Measurements from ENCODE around the gene GMFB. TPM values are rescaled to one million over a fixed set of nuclear protein-coding genes. Genes with fewer than 3 reads are reported as not detected.

The GMFB gene
- total and polyA plus RNA-seq, 10 of the 15 experiments (the other 5 are each of a cell fraction or from before 2014, with no cell fraction given), result 29.3 to 71.0 (median 50.8) TPM

DNA sequence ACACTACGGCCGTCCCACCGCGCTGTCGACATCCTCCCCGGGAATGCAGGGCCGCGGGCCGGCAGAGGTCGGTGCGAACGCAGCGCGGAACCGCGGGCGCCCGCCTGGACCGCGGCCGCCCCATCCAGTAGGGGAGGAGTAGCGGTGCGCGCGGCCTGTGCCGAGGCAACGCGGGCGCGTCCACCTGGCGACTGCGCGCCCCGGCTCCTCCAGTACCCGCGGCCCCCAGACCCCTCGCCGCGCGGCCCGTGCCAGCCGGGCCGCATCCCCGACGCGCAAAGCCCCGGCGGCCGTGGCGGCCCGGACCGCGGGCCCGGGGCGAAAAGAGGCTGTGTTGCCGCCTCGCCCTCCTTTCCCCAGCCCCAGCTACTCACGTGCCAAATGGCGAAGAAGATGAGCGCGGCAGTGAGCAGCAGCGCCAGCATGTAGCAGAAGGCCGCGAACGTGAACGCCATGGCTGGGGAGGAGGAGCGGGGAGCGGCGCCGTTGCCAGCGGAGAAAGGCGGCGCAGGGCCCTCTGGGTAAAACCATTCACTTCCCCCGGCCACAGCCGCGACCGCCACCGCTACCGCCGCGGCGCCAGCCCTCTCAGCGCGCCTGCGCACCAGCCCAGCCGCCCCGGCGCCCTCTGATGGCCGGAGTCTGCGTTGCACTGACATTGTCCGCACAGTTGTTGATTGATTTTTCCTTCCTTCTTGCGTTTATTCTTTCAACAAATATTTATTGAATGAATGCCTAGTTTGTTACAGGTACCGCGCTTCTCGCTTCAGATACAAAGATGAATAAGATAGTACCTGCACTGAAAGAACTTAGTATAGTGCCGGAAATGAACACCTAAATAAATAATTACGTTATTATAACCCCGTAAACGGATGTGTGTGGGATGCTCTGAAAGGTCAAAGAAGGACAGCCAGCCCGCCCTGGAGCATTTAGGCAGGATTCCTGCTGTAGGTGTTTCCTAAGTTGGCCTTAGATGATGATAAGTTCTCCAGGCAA is 47.6 kb downstream of the GMFB start, which contains the start of gene CNIH1 (continued):
- TF ChIP-seq, protein P1, sequence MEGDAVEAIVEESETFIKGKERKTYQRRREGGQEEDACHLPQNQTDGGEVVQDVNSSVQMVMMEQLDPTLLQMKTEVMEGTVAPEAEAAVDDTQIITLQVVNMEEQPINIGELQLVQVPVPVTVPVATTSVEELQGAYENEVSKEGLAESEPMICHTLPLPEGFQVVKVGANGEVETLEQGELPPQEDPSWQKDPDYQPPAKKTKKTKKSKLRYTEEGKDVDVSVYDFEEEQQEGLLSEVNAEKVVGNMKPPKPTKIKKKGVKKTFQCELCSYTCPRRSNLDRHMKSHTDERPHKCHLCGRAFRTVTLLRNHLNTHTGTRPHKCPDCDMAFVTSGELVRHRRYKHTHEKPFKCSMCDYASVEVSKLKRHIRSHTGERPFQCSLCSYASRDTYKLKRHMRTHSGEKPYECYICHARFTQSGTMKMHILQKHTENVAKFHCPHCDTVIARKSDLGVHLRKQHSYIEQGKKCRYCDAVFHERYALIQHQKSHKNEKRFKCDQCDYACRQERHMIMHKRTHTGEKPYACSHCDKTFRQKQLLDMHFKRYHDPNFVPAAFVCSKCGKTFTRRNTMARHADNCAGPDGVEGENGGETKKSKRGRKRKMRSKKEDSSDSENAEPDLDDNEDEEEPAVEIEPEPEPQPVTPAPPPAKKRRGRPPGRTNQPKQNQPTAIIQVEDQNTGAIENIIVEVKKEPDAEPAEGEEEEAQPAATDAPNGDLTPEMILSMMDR (IDR thresholded peaks at IDR 0.05 in 2 of 3, conservative IDR thresholded peaks at IDR 0.05 in 1 of 3; ENCODE audit: control insufficient read depth in 2 of 3, extremely low read depth in 1 of 3, insufficient read depth in 1 of 3, low read depth in 3 of 3, low read length in 3 of 3), result peak; percentile 89 to 97 (median 96); a peak in 5 of 6 replicates
- TF ChIP-seq, protein P2, sequence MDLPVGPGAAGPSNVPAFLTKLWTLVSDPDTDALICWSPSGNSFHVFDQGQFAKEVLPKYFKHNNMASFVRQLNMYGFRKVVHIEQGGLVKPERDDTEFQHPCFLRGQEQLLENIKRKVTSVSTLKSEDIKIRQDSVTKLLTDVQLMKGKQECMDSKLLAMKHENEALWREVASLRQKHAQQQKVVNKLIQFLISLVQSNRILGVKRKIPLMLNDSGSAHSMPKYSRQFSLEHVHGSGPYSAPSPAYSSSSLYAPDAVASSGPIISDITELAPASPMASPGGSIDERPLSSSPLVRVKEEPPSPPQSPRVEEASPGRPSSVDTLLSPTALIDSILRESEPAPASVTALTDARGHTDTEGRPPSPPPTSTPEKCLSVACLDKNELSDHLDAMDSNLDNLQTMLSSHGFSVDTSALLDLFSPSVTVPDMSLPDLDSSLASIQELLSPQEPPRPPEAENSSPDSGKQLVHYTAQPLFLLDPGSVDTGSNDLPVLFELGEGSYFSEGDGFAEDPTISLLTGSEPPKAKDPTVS (IDR thresholded peaks at IDR 0.05; ENCODE audit: low read depth, low read length), result no peak
- TF ChIP-seq SMARCA5 (IDR thresholded peaks at IDR 0.05), result peak; percentile 67; the same call in 1 of the 2 replicates
- TF ChIP-seq HDAC2 (IDR thresholded peaks at IDR 0.05), result 0 out of 2 replicates have a peak, but pooled peaks have one; percentile 39
- TF ChIP-seq, protein P3, sequence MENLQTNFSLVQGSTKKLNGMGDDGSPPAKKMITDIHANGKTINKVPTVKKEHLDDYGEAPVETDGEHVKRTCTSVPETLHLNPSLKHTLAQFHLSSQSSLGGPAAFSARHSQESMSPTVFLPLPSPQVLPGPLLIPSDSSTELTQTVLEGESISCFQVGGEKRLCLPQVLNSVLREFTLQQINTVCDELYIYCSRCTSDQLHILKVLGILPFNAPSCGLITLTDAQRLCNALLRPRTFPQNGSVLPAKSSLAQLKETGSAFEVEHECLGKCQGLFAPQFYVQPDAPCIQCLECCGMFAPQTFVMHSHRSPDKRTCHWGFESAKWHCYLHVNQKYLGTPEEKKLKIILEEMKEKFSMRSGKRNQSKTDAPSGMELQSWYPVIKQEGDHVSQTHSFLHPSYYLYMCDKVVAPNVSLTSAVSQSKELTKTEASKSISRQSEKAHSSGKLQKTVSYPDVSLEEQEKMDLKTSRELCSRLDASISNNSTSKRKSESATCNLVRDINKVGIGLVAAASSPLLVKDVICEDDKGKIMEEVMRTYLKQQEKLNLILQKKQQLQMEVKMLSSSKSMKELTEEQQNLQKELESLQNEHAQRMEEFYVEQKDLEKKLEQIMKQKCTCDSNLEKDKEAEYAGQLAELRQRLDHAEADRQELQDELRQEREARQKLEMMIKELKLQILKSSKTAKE (IDR thresholded peaks at IDR 0.05; ENCODE audit: low read depth, poor library complexity, severe bottlenecking), result peak; percentile 33
- peak; percentile 65 for TF ChIP-seq NR2C1 (IDR thresholded peaks at IDR 0.05)
- TF ChIP-seq ATF7 (IDR thresholded peaks at IDR 0.05; ENCODE audit: low read depth), result peak; percentile 76
- no peak for TF ChIP-seq CBX5 (IDR thresholded peaks at IDR 0.05; ENCODE audit: low read depth)
- TF ChIP-seq HDAC6 (IDR thresholded peaks at IDR 0.05; ENCODE audit: unreplicated experiment), result peak; percentile 34
- peak; percentile 56; the same call in 1 of the 2 replicates for TF ChIP-seq PML (IDR thresholded peaks at IDR 0.05; ENCODE audit: low read length)
- TF ChIP-seq CBFB (IDR thresholded peaks at IDR 0.05; ENCODE audit: low read depth), result peak; percentile 49; the same call in 1 of the 2 replicates
- peak; percentile 47; the same call in 1 of the 2 replicates for TF ChIP-seq MTA2 (IDR thresholded peaks at IDR 0.05; ENCODE audit: low read depth)
- peak; percentile 83; the same call in 1 of the 2 replicates for TF ChIP-seq SIN3A (IDR thresholded peaks at IDR 0.05; ENCODE audit: low read depth, low read length)
- TF ChIP-seq, protein P4, sequence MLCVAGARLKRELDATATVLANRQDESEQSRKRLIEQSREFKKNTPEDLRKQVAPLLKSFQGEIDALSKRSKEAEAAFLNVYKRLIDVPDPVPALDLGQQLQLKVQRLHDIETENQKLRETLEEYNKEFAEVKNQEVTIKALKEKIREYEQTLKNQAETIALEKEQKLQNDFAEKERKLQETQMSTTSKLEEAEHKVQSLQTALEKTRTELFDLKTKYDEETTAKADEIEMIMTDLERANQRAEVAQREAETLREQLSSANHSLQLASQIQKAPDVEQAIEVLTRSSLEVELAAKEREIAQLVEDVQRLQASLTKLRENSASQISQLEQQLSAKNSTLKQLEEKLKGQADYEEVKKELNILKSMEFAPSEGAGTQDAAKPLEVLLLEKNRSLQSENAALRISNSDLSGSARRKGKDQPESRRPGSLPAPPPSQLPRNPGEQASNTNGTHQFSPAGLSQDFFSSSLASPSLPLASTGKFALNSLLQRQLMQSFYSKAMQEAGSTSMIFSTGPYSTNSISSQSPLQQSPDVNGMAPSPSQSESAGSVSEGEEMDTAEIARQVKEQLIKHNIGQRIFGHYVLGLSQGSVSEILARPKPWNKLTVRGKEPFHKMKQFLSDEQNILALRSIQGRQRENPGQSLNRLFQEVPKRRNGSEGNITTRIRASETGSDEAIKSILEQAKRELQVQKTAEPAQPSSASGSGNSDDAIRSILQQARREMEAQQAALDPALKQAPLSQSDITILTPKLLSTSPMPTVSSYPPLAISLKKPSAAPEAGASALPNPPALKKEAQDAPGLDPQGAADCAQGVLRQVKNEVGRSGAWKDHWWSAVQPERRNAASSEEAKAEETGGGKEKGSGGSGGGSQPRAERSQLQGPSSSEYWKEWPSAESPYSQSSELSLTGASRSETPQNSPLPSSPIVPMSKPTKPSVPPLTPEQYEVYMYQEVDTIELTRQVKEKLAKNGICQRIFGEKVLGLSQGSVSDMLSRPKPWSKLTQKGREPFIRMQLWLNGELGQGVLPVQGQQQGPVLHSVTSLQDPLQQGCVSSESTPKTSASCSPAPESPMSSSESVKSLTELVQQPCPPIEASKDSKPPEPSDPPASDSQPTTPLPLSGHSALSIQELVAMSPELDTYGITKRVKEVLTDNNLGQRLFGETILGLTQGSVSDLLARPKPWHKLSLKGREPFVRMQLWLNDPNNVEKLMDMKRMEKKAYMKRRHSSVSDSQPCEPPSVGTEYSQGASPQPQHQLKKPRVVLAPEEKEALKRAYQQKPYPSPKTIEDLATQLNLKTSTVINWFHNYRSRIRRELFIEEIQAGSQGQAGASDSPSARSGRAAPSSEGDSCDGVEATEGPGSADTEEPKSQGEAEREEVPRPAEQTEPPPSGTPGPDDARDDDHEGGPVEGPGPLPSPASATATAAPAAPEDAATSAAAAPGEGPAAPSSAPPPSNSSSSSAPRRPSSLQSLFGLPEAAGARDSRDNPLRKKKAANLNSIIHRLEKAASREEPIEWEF (IDR thresholded peaks at IDR 0.05; ENCODE audit: insufficient replicate concordance, low read depth, low read length), result peak; percentile 34
- TF ChIP-seq LARP7 (IDR thresholded peaks at IDR 0.05), result peak; percentile 98
- TF ChIP-seq IKZF1 (conservative IDR thresholded peaks at IDR 0.05), result peak; percentile 89
- 0 out of 2 replicates have a peak, but pooled peaks have one; percentile 26 for TF ChIP-seq RAD21 (IDR thresholded peaks at IDR 0.05; ENCODE audit: insufficient read depth, low read depth, low read length)
- TF ChIP-seq ZSCAN29 (IDR thresholded peaks at IDR 0.05), result 0 out of 2 replicates have a peak, but pooled peaks have one; percentile 12
